HUES6 (cell line): ENCODE results near the gene OTUD5.

Source experiments
- H3K27ac ChIP-seq: 2 replicates; pipeline ENCODE4 v1.7.0; 2013; ENCODE audit warnings: low read depth, mild to moderate bottlenecking, low read length, inconsistent platforms
- H3K27me3 ChIP-seq: 2 replicates; pipeline ENCODE4 v1.6.1; 2013; ENCODE audit warnings: low read length; ENCODE audit not compliant: control insufficient read depth, insufficient read depth
- H3K36me3 ChIP-seq: 2 replicates; pipeline ENCODE4 v1.6.1; 2013; ENCODE audit warnings: low read length; ENCODE audit not compliant: control insufficient read depth, insufficient read depth
- H3K4me1 ChIP-seq: 2 replicates; pipeline ENCODE4 v1.6.1; 2013; ENCODE audit warnings: low read length; ENCODE audit not compliant: control insufficient read depth, insufficient read depth
- H3K4me3 ChIP-seq: 2 replicates; pipeline ENCODE4 v1.5.1; 2013; ENCODE audit warnings: low read depth, low read length
- H3K9ac ChIP-seq: one replicate; pipeline ENCODE4 v1.6.1; 2013; ENCODE audit warnings: mild to moderate bottlenecking, low read length
- H3K9me3 ChIP-seq: 2 replicates; pipeline ENCODE4 v1.6.1; 2013; ENCODE audit warnings: low read depth, low read length; ENCODE audit not compliant: control insufficient read depth, insufficient read depth

The OTUD5 gene

DNA sequence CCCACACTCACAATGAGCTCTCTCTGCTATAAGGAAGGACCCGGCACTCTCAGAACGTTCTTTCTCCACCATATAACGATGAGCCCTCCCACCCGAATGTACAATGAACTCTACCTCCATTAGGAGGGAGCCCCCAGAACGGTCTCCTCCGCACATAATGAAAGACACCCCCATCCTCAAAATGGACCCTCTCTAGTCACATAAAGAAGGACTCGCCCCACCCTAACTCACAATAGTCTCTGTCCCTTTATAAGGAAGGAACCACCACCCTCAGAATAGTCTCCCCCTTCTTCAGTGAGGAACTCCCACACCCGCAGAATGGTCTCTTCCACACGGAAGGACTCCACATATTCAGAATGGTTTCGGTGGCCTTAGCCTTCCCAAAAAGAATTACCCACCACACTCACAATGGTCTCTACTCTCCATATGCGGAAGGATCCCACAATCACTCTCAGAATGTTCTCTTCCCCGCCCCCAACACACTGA, 46.4 kb downstream of the OTUD5 start:
- peak overlapping the region; percentile 72 for H3K9ac ChIP-seq
- H3K9me3 ChIP-seq: peaks cover 6% of the 10 kb centered on the region; the same call in 1 of the 2 replicates
- H3K4me1 ChIP-seq: peaks cover 6% of the 10 kb centered on the region
- peaks cover 4% of the 10 kb centered on the region; the same call in 1 of the 2 replicates for H3K27me3 ChIP-seq
- H3K27ac ChIP-seq: no peak overlapping the region
- peaks cover 47% of the 10 kb centered on the region for H3K36me3 ChIP-seq
- H3K4me3 ChIP-seq: peak overlapping the region; percentile 67

DNA sequence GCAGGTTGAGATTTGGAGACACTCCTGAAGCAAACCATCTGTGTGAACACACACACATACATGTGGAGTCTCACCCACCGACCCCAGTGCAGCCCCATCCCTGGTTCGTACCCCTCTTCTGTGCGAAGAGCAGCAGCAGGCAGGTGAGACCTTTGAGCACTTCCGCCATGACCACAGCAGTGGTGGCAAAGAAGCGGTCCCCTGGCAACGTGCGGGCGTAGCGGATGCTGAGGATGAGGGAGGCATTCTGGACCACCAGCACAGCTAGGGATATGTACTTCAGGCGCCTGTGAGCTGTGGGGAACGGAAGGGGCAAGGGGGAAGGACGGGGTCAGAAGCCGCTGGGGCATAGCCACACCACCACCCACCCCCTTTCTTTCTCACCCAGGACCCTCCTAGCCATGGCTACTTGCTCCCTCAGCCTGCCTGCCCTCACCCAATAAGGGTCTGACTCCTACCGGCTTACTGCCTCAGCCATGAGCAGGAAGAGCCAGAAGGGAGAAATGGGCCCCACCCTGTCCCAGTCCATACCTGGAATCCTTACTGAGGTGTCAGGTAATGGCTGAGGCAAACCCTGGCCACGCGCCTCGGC, 47.6 kb downstream of the OTUD5 start:
- no peak overlapping the region for H3K27ac ChIP-seq
- no peak overlapping the region; the same call in 1 of the 2 replicates for H3K4me3 ChIP-seq
- H3K27me3 ChIP-seq: peaks cover 4% of the 10 kb centered on the region; the same call in 1 of the 2 replicates
- H3K9me3 ChIP-seq: peaks cover 6% of the 10 kb centered on the region; the same call in 1 of the 2 replicates
- H3K4me1 ChIP-seq: peaks cover 6% of the 10 kb centered on the region
- peaks cover 46% of the 10 kb centered on the region for H3K36me3 ChIP-seq
- H3K9ac ChIP-seq: peak overlapping the region; percentile 2

DNA sequence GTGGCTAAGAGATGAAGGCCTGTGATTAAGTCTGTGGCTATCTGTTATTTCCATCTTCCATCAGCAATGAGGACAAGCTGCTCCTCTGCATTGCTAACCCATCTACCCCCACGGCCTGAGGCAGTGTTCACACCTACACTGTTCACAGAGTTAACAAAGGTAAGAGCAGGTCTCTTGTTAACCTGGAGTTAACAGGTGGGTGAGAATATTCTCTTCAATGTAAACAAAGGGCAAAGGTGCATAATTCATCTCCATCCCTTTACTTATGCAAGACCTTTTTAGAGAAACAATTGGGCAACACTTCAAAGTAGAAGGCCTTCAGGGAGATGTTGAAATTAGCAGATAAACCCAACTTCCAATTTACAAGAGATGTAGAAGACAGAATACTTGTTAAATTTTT, 48.8 kb downstream of the OTUD5 start:
- no peak overlapping the region for H3K27ac ChIP-seq
- H3K36me3 ChIP-seq: peaks cover 44% of the 10 kb centered on the region
- peaks cover 12% of the 10 kb centered on the region; the same call in 1 of the 2 replicates for H3K9me3 ChIP-seq
- H3K4me1 ChIP-seq: peaks cover 6% of the 10 kb centered on the region; the same call in 1 of the 2 replicates
- no peak overlapping the region for H3K9ac ChIP-seq
- no peak overlapping the region for H3K4me3 ChIP-seq
- peaks cover 4% of the 10 kb centered on the region; the same call in 1 of the 2 replicates for H3K27me3 ChIP-seq

DNA sequence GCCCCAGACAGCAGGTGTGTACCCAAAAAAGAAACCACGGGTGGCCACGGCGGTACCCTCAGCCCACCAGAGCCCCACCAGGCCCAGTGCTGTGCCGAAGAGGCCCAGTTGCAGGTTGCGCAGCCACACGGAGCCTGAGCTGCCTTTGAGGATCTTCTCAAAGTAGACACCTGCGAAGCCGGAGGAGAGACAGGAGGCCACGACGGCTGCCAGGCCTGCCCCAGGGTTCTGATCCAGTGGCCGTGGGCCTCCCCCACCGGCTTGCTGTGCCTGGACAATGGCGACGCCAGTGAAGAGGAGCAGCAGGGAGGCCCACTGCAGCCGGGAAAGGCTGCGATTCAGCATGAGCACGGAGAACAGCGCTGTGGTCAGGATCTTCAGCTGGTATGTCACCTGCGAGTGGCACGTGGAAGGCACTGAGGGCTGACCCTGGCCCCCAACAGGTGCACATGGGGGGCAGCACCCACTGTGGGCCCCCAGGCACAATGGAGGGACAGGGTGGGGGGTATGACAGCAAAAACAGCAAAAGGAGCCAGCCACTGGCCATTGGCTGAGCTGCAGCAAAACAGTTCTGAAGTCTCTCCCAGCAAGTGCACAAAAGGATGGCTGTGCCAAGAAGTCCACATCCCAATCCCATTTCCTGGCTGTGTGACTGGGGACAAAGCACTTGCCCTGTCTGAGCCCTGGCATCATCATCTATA, 52.2 kb downstream of the OTUD5 start:
- peaks cover 59% of the 10 kb centered on the region for H3K36me3 ChIP-seq
- H3K27me3 ChIP-seq: peaks cover 4% of the 10 kb centered on the region; the same call in 1 of the 2 replicates

DNA sequence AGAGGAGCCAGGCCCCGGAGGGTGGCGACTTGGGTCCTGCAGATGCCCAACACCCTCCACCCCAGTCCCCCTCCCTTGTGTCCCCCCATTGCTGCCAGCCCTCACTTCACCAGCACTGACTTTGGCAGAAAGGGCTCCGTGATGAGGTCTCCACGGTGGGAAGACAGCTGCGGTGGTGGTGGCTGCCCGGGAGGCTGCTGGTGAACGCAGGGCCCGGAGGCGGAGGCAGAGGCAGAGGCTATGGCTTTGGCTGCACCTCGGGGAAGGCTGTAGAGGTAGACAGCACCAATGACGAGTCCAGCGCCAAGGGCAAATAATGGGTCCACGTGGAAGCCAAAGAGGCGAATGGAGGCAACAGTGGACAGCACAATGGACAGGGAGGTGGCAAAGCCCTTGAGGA, 52.8 kb downstream of the OTUD5 start:
- peaks cover 4% of the 10 kb centered on the region; the same call in 1 of the 2 replicates for H3K27me3 ChIP-seq
- no peak overlapping the region for H3K9ac ChIP-seq
- no peak overlapping the region for H3K27ac ChIP-seq
- peaks cover 15% of the 10 kb centered on the region; the same call in 1 of the 2 replicates for H3K9me3 ChIP-seq
- H3K4me1 ChIP-seq: no peaks in the 10 kb centered on the region; the same call in 1 of the 2 replicates
- H3K36me3 ChIP-seq: peaks cover 59% of the 10 kb centered on the region
- no peak overlapping the region for H3K4me3 ChIP-seq

More for the DNA sequence above, 52.2 kb downstream of the OTUD5 start:
- Histone ChIP-seq H3K27ac (no peak overlapping the region), H3K9me3 (peaks cover 15% of the 10 kb centered on the region; the same call in 1 of the 2 replicates), H3K4me3 (no peak overlapping the region), H3K4me1 (peaks cover under 1% of the 10 kb centered on the region; the same call in 1 of the 2 replicates), H3K9ac (no peak overlapping the region)

DNA sequence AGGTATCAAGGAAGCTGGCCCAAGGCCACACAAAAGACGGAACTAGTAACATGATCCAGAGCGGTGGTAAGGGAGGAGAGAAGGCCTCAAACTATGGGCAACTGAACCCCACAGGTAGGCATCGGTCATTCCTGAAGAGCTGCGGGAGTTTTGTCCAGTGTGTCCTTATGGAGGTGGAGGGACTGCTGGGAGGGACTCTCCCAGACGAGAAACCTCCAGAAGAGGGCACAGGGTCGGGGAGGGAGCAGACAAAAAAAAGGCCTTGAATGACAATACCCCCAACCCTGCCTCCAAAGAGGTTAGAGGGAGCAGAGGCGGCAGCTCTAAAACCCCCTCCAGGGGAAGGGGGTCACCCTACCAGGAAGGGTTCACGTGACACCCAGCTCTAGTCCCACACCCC, 53.2 kb downstream of the OTUD5 start:
- H3K9ac ChIP-seq: no peak overlapping the region
- peaks cover 15% of the 10 kb centered on the region; the same call in 1 of the 2 replicates for H3K9me3 ChIP-seq
- peaks cover 4% of the 10 kb centered on the region; the same call in 1 of the 2 replicates for H3K27me3 ChIP-seq
- no peak overlapping the region for H3K27ac ChIP-seq
- peaks cover 55% of the 10 kb centered on the region for H3K36me3 ChIP-seq
- H3K4me1 ChIP-seq: no peaks in the 10 kb centered on the region
- no peak overlapping the region for H3K4me3 ChIP-seq

DNA sequence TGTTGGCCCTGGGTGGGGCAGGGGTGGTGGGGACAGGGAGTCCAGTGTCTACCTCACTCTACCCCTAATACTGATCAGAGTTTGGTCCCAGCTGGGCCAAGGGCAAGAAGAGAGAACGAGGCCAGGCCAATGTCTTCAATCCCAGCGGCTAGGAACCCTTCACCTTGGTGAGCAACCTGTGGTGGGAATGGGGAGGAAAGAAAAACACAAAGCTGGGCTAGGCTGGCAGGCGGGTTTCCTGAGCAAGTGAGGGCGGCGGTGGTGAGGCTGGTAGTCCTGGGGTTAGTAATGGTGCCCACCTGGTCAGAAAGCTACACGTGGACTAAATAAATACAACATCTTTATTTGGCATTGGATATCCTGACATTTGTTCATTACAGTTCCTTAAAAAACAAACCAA, 54.1 kb downstream of the OTUD5 start:
- Histone ChIP-seq H3K36me3 (peaks cover 55% of the 10 kb centered on the region), H3K4me1 (no peaks in the 10 kb centered on the region), H3K4me3 (no peak overlapping the region), H3K9me3 (peaks cover 15% of the 10 kb centered on the region; the same call in 1 of the 2 replicates), H3K27ac (no peak overlapping the region), H3K27me3 (peaks cover 4% of the 10 kb centered on the region; the same call in 1 of the 2 replicates), H3K9ac (no peak overlapping the region)

DNA sequence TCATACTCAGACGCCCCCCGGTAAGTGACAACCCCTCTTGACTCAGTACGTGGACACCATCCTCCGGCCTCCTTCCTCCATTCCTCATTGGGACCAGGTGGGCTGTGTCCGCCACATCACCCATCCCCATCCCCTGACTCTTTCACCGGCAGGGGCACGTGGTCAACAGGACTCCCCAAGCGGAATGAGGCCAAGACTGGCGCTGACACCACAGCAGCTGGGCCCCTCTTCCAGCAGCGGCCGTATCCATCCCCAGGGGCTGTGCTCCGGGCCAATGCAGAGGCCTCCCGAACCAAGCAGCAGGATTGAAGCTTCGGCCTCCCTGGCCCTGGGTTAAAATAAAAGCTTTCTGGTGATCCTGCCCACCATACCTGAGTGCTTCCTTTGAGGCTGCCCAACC, 54.6 kb downstream of the OTUD5 start:
- Histone ChIP-seq H3K4me3 (no peak overlapping the region), H3K9ac (no peak overlapping the region), H3K27ac (no peak overlapping the region), H3K36me3 (peaks cover 55% of the 10 kb centered on the region), H3K4me1 (no peaks in the 10 kb centered on the region), H3K9me3 (peaks cover 15% of the 10 kb centered on the region; the same call in 1 of the 2 replicates), H3K27me3 (peaks cover 4% of the 10 kb centered on the region; the same call in 1 of the 2 replicates)

DNA sequence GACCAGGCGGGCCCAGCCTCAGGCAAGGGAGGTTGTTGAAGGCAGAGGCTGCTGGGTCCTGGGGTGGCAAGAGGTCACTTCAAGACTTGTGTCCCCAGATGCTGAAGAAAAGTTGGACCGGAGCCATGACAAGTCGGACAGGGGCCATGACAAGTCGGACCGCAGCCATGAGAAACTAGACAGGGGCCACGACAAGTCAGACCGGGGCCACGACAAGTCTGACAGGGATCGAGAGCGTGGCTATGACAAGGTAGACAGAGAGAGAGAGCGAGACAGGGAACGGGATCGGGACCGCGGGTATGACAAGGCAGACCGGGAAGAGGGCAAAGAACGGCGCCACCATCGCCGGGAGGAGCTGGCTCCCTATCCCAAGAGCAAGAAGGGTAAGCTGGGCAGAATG, 55.3 kb downstream of the OTUD5 start:
- Histone ChIP-seq H3K9me3 (peaks cover 15% of the 10 kb centered on the region; the same call in 1 of the 2 replicates), H3K4me1 (no peaks in the 10 kb centered on the region), H3K27me3 (peaks cover 4% of the 10 kb centered on the region; the same call in 1 of the 2 replicates), H3K36me3 (peaks cover 55% of the 10 kb centered on the region), H3K9ac (no peak overlapping the region), H3K27ac (no peak overlapping the region), H3K4me3 (no peak overlapping the region)

DNA sequence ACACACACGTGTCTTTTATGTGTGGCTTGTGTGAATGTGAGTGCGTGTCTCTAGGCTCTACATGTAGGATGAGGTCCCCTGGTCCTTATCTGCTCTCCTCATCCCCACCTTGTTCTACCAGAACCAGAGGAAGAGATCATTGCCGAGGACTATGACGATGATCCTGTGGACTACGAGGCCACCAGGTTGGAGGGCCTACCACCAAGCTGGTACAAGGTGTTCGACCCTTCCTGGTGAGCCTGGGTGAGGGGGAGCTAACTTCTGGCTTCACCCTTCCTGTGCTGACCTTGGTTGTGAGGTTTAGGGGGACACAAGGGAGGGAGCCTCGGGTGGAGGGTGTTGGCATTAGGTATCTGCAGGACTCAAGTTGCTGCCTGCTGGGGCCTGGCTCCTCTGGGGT, 56.3 kb downstream of the OTUD5 start:
- H3K4me3 ChIP-seq: no peak overlapping the region
- peaks cover 13% of the 10 kb centered on the region; the same call in 1 of the 2 replicates for H3K9me3 ChIP-seq
- peaks cover 48% of the 10 kb centered on the region for H3K36me3 ChIP-seq
- H3K4me1 ChIP-seq: no peaks in the 10 kb centered on the region; the same call in 1 of the 2 replicates
- H3K27ac ChIP-seq: no peak overlapping the region
- H3K27me3 ChIP-seq: no peaks in the 10 kb centered on the region
- no peak overlapping the region for H3K9ac ChIP-seq

DNA sequence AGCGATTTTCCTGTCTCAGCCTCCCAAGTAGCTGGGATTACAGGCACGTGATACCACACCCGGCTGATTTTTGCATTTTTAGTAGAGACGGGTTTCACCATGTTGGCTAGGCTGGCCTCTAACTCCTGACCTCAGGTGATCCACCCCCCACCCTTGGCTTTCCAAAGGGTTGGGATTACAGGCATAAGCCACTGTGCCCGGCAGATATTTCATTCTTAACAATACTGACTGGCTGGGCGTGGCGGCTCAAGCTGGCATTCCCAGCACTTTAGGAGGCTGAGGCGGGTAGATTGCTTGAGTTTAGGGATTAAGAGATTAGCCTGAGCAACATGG, 58.4 kb downstream of the OTUD5 start:
- no peak overlapping the region for H3K27ac ChIP-seq
- H3K4me3 ChIP-seq: no peak overlapping the region
- H3K9me3 ChIP-seq: peaks cover 7% of the 10 kb centered on the region; the same call in 1 of the 2 replicates
- H3K36me3 ChIP-seq: peaks cover 38% of the 10 kb centered on the region
- H3K27me3 ChIP-seq: no peaks in the 10 kb centered on the region
- H3K9ac ChIP-seq: no peak overlapping the region
- H3K4me1 ChIP-seq: no peaks in the 10 kb centered on the region; the same call in 1 of the 2 replicates
